ENCODE measurements around the gene SS18L1. TPM values are rescaled to one million over a fixed set of nuclear protein-coding genes. Genes with fewer than 3 reads are reported as not detected.

The SS18L1 gene
- total and polyA plus RNA-seq, 7 donors, result 10.1 to 18.0 (median 11.3) TPM

GRCh38 chr20:62198931-62199330 is 55.4 kb downstream of the SS18L1 start:
- no peaks in the 10 kb centered on the region for H3K4me1 ChIP-seq
- intact Hi-C loops (cut with DNase I), result no loop called here
- peaks cover 3 to 96% of the 10 kb centered on the region in 2 donors for H3K36me3 ChIP-seq (ENCODE audit: insufficient read depth in 1 of 2, low read depth in 1 of 2)
- no peaks in the 10 kb centered on the region for H3K9me3 ChIP-seq
- H3K4me3 ChIP-seq, result no peak overlapping the region
- WGBS, 3 donors, result 97 to 98% (median 98%) methylated on average over 18 of the region's 18 CpGs
- DNase-seq (peak in 1 of 2 donors; percentile 46), ATAC-seq (no peak)
- no peak for TF ChIP-seq CTCF (IDR thresholded peaks at IDR 0.05)
- H3K27ac ChIP-seq, result no peak overlapping the region
- H3K27me3 ChIP-seq (ENCODE audit: insufficient read depth in 3 of 3, low read length in 2 of 3), result no peaks in the 10 kb centered on the region

DNA sequence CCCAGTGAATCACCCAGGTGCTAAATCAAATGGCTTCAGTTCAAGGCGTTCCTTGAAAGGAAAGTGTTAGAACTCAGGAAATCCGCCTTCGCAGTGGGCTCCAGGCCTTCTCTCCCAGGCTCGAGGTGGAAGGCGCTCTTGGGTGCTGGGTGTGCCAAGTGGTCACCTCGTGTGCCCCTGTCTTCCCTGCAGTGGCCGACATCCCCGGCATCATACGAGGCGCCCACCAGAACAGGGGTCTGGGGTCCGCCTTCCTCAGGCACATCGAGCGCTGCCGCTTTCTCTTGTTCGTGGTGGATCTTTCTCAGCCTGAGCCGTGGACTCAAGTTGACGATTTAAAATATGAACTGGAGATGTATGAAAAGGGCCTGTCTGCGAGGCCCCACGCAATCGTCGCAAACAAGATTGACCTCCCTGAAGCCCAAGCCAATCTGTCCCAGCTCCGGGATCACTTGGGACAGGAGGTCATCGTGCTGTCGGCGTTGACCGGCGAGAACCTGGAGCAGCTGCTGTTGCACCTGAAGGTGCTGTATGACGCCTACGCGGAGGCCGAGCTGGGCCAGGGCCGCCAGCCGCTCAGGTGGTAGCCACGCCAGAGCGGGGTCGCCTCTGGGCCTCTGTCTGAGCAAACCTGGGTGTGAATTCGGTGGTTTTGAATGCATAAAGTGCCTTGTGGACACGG is 57.1 kb downstream of the SS18L1 start:
- DNase-seq (peak in 1 of 2 donors; percentile 28), ATAC-seq (no peak)
- Histone ChIP-seq H3K9me3 (no peaks in the 10 kb centered on the region), H3K27ac (no peak overlapping the region), H3K27me3 (ENCODE audit: insufficient read depth in 3 of 3, low read length in 2 of 3) (no peaks in the 10 kb centered on the region), H3K4me3 (no peak overlapping the region), H3K36me3 (ENCODE audit: insufficient read depth in 1 of 2, low read depth in 1 of 2) (peaks cover 3 to 80% of the 10 kb centered on the region in 2 donors), H3K4me1 (no peaks in the 10 kb centered on the region)
- TF ChIP-seq CTCF (IDR thresholded peaks at IDR 0.05), result no peak
- intact Hi-C loops (cut with DNase I), result no loop called here
- 89 to 93% (median 93%) methylated on average over 38 of the region's 38 CpGs for WGBS, 3 donors

GRCh38 chr20:62201173-62202082 is 57.9 kb downstream of the SS18L1 start:
- Histone ChIP-seq H3K4me1 (no peaks in the 10 kb centered on the region), H3K4me3 (no peak overlapping the region), H3K36me3 (ENCODE audit: insufficient read depth in 1 of 2, low read depth in 1 of 2) (peaks cover 3 to 72% of the 10 kb centered on the region in 2 donors), H3K27me3 (ENCODE audit: insufficient read depth in 3 of 3, low read length in 2 of 3) (no peaks in the 10 kb centered on the region), H3K27ac (no peak overlapping the region), H3K9me3 (no peaks in the 10 kb centered on the region)
- DNase-seq (peak in 1 of 2 donors; percentile 46), ATAC-seq (peak in 2 of 4 donors; percentile 17)
- intact Hi-C loops (cut with DNase I), result no loop called here
- WGBS, 3 donors, result 66 to 80% (median 78%) methylated on average over 38 of the region's 38 CpGs
- TF ChIP-seq CTCF (IDR thresholded peaks at IDR 0.05), result no peak

GRCh38 chr20:62202083-62202395 is 58.5 kb downstream of the SS18L1 start:
- intact Hi-C loops (cut with DNase I), result no loop called here
- H3K9me3 ChIP-seq, result no peaks in the 10 kb centered on the region
- no peak overlapping the region for H3K27ac ChIP-seq
- H3K4me1 ChIP-seq, result no peaks in the 10 kb centered on the region
- peaks cover 3 to 67% of the 10 kb centered on the region in 2 donors for H3K36me3 ChIP-seq (ENCODE audit: insufficient read depth in 1 of 2, low read depth in 1 of 2)
- peak in 1 of 2 donors; percentile 20 for DNase-seq
- 56 to 96% (median 82%) methylated on average over 5 of the region's 5 CpGs for WGBS, 3 donors
- H3K27me3 ChIP-seq (ENCODE audit: insufficient read depth in 3 of 3, low read length in 2 of 3), result no peaks in the 10 kb centered on the region
- TF ChIP-seq CTCF (IDR thresholded peaks at IDR 0.05), result no peak
- ATAC-seq, result no peak
- no peak overlapping the region for H3K4me3 ChIP-seq
